ENCODE data around the gene NR6A1. TPM values are rescaled to one million over a fixed set of nuclear protein-coding genes. Genes with fewer than 3 reads are reported as not detected.

NR6A1 gene
- total RNA-seq, 1 experiment from 2014 or later = 6.7 TPM

DNA sequence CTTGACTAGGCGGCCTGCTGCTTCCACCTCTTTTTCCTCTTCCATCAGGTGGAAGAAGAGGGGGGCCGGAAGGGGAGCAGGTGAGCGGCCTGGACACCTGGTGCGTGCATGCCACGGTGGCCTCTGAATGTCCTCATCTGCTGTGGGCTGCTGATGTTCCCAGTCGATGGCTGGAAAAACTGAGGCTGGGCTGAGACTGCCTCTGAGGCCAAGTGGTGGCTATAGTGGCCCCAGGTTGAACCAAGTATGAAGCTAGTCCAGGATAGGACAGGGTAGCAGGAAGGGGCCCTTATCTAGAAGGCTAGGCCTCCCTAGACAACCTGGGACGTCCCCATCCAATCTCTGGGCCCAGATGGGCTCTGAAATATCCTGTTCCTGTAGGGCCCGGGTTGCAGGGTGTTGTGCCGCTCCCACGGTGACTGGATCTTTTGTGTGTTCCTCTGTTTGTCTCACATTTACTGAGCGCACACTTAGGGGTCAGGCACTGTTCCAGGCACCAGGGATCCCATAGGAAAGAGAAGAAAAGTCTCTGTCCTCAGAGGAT lies 263.2 kb downstream of the NR6A1 start:
- intact Hi-C loops (cut with micrococcal nuclease; ENCODE audit: unreplicated experiment) = no loop called here
- peaks cover 19% of the 10 kb centered on the region for H3K4me1 Mint-ChIP-seq (ENCODE audit: low read depth, unreplicated experiment)
- CTCF ChIA-PET = no interaction called here
- no peaks in the 10 kb centered on the region for H3K36me3 Mint-ChIP-seq (ENCODE audit: insufficient read depth, unreplicated experiment)
- TF ChIP-seq, protein P1, sequence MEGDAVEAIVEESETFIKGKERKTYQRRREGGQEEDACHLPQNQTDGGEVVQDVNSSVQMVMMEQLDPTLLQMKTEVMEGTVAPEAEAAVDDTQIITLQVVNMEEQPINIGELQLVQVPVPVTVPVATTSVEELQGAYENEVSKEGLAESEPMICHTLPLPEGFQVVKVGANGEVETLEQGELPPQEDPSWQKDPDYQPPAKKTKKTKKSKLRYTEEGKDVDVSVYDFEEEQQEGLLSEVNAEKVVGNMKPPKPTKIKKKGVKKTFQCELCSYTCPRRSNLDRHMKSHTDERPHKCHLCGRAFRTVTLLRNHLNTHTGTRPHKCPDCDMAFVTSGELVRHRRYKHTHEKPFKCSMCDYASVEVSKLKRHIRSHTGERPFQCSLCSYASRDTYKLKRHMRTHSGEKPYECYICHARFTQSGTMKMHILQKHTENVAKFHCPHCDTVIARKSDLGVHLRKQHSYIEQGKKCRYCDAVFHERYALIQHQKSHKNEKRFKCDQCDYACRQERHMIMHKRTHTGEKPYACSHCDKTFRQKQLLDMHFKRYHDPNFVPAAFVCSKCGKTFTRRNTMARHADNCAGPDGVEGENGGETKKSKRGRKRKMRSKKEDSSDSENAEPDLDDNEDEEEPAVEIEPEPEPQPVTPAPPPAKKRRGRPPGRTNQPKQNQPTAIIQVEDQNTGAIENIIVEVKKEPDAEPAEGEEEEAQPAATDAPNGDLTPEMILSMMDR (IDR thresholded peaks at IDR 0.05; ENCODE audit: unreplicated experiment) = no peak
- H3K27me3 Mint-ChIP-seq (ENCODE audit: unreplicated experiment) = peaks cover 39% of the 10 kb centered on the region
- H3K27ac Mint-ChIP-seq (ENCODE audit: unreplicated experiment) = no peak overlapping the region
- BruUV-seq (replicated peaks) = no TSS peak
- H3K4me3 Mint-ChIP-seq (ENCODE audit: low read depth, unreplicated experiment) = no peak overlapping the region
- DNase-seq = no peak
- no peaks in the 10 kb centered on the region for H3K9me3 Mint-ChIP-seq (ENCODE audit: low read depth, unreplicated experiment)

DNA sequence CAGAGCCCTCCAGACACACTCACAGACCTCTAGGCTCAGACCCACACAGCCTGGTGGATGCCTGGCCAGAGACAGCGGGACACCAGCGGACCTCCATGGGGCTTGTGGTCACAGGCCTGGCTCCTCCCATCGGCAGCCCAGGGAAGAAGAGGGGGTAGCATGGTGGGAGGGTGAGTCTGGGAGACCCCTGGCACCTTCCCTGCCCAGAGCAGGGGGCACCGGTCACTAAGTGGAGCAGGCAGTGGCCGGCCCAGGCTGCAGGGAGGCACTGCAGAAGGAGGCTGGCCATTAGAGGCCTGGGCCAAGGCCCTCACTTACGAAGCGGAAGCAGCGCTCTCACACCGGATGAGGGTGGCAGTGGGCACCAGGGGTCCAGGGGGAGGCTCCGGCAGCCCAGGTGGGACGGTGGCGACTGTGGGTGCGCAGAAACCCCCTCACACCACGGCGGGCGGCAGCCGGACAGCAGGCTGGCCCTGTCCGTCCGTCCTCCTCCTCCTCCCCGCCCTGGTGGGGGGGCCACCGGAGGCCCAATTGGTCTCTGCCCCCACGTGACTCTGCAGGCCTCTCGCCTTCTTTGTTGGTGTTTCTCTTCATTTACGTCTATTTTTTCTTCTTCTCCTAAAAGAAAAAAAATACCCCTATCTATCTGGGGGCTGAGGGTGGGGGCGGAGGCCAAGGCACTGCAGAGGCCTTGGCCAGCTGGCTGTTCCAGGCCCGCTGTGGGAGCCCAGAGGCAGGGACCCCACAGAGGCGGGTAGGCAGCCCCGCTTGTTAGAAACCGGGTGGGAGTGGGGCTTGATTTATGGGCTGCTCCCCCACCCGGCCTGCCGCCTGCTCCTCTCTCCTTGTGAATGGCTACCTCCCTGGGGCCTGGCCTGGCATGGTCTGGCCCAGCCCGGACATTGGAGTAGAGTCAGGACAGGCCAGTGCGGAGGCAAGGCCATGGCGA lies 263.9 kb downstream of the NR6A1 start, which contains the start of gene NR5A1:
NR5A1 (minus strand) TSS at position 469 of the 949 bp plus-strand sequence. CDS start 4,004 bp downstream, outside the sequence.
- Mint-ChIP-seq H3K9me3 (ENCODE audit: low read depth, unreplicated experiment) (no peaks in the 10 kb centered on the region), H3K4me3 (ENCODE audit: low read depth, unreplicated experiment) (no peak within 1 kb of the TSS), H3K27ac (ENCODE audit: unreplicated experiment) (no peak within 1 kb of the TSS), H3K27me3 (ENCODE audit: unreplicated experiment) (peaks cover 39% of the 10 kb centered on the region), H3K4me1 (ENCODE audit: low read depth, unreplicated experiment) (peaks cover 18% of the 10 kb centered on the region), H3K36me3 (ENCODE audit: insufficient read depth, unreplicated experiment) (no peaks in the 10 kb centered on the region)
- no TSS peak for BruUV-seq (replicated peaks)
- intact Hi-C loops (cut with micrococcal nuclease; ENCODE audit: unreplicated experiment) = no loop called here
- CTCF ChIA-PET = no interaction called here
- no peak for DNase-seq
- TF ChIP-seq, protein P1 (IDR thresholded peaks at IDR 0.05; ENCODE audit: unreplicated experiment) = no peak

DNA sequence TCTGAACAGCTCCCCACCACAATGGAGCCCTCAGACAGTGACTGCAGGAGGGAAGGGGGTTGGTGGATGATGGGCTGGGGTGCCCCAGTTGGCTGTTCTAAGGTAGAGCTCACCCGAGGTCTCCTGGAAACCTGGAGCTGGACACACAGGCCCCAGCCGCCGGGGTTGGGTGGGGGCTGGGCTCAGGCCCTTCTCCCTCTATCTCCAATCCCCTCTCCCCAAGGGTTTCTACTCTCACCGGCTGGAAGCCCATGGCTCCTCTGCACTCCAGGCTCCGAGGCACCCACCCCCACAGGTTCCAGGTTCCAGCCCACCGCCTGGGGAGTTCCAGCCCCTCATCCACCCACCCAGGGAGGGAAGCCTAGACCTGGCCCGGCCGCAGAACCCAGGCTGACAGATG lies 264.7 kb downstream of the NR6A1 start:
- intact Hi-C loops (cut with micrococcal nuclease; ENCODE audit: unreplicated experiment) = no loop called here
- no TSS peak for BruUV-seq (replicated peaks)
- TF ChIP-seq, protein P1 (IDR thresholded peaks at IDR 0.05; ENCODE audit: unreplicated experiment) = no peak
- CTCF ChIA-PET = interaction anchor here (1.0 kb wide), 1 partner anchor 11 kb away, joined by 3 read pairs; no protein-coding TSS in a partner anchor
- peaks cover 11% of the 10 kb centered on the region for H3K4me1 Mint-ChIP-seq (ENCODE audit: low read depth, unreplicated experiment)
- H3K36me3 Mint-ChIP-seq (ENCODE audit: insufficient read depth, unreplicated experiment) = no peaks in the 10 kb centered on the region
- H3K27ac Mint-ChIP-seq (ENCODE audit: unreplicated experiment) = no peak overlapping the region
- no peaks in the 10 kb centered on the region for H3K9me3 Mint-ChIP-seq (ENCODE audit: low read depth, unreplicated experiment)
- H3K27me3 Mint-ChIP-seq (ENCODE audit: unreplicated experiment) = peaks cover 44% of the 10 kb centered on the region
- H3K4me3 Mint-ChIP-seq (ENCODE audit: low read depth, unreplicated experiment) = no peak overlapping the region
- DNase-seq = no peak

DNA sequence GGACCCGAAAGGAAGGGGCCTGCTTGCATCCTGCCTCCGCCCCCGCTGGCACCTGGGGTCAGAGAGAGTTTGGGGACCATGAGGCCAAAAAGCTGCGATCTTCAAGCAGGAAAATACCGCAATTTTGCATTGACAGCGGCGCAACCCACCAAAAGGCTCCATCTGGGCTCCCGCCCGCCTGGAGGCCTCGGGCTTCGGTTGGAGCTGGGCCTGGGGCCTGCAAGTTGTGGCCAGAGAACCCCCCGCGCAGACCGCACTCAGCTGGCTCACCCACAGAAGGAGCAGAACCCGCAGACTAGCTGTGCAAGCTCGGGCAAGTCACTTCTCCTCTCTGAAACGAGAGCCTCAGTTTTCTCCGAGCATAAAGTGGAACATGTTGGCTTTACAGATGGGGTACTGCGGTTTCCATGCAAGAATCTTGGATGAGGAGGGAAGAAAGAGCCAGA lies 265.2 kb downstream of the NR6A1 start:
- TF ChIP-seq, protein P1 (IDR thresholded peaks at IDR 0.05; ENCODE audit: unreplicated experiment) = no peak
- no TSS peak for BruUV-seq (replicated peaks)
- Mint-ChIP-seq H3K4me1 (ENCODE audit: low read depth, unreplicated experiment) (peaks cover 9% of the 10 kb centered on the region), H3K27ac (ENCODE audit: unreplicated experiment) (no peak overlapping the region), H3K4me3 (ENCODE audit: low read depth, unreplicated experiment) (no peak overlapping the region), H3K27me3 (ENCODE audit: unreplicated experiment) (peaks cover 49% of the 10 kb centered on the region), H3K9me3 (ENCODE audit: low read depth, unreplicated experiment) (no peaks in the 10 kb centered on the region), H3K36me3 (ENCODE audit: insufficient read depth, unreplicated experiment) (no peaks in the 10 kb centered on the region)
- CTCF ChIA-PET = interaction anchor here (1.0 kb wide), 1 partner anchor 11 kb away, joined by 3 read pairs; no protein-coding TSS in a partner anchor
- intact Hi-C loops (cut with micrococcal nuclease; ENCODE audit: unreplicated experiment) = no loop called here
- DNase-seq = no peak

Measured in Calu3 (cell line).